Natural killer cell (primary cell): ENCODE measurements around the gene MIF4GD. TPM values are rescaled to one million over a fixed set of nuclear protein-coding genes. Genes with fewer than 3 reads are reported as not detected.
A peak's percentile ranks its signal among the peaks of the same experiment; 100 is the strongest.

Experiments
- ATAC-seq, 3 donors: fragments of 150-1000 bp in 2 of 3; fragments of 200-7000 bp in 1 of 3; cut with Tn5 transposase; 1 replicate in 1 of 3; 2 replicates in 2 of 3; pipeline ENCODE4 v1.10.0; 2021; ENCODE audit warnings: mild to moderate bottlenecking in 2 of 3, moderate library complexity in 2 of 3
- DNase-seq, 2 donors: peaks; one replicate each; pipeline versions ENCODE4 v3.0.0 to v3.0.0-alpha.2; 2013 to 2021; ENCODE audit warnings: mixed read lengths in 1 of 2
- H3K27ac ChIP-seq: one replicate; pipeline ENCODE4 v1.5.1; 2013; ENCODE audit warnings: mild to moderate bottlenecking, low read length
- H3K27me3 ChIP-seq: one replicate; pipeline ENCODE4 v1.6.1; 2013; ENCODE audit warnings: low read length; ENCODE audit not compliant: control insufficient read depth, insufficient read depth
- H3K36me3 ChIP-seq: one replicate; pipeline ENCODE4 v1.6.1; 2013; ENCODE audit warnings: low read length; ENCODE audit not compliant: control insufficient read depth, insufficient read depth
- H3K4me1 ChIP-seq: one replicate; pipeline ENCODE4 v1.6.1; 2013; ENCODE audit warnings: low read length; ENCODE audit not compliant: control insufficient read depth, insufficient read depth
- H3K4me3 ChIP-seq: one replicate; pipeline ENCODE4 v1.5.1; 2013; ENCODE audit warnings: low read length
- H3K9me3 ChIP-seq: one replicate; pipeline ENCODE4 v1.6.1; 2013; ENCODE audit warnings: low read length; ENCODE audit not compliant: control insufficient read depth, insufficient read depth
- H3K27ac Mint-ChIP-seq, 2 donors: one replicate each; pipeline ENCODE4 v1.8.0; 2022; ENCODE audit warnings: mild to moderate bottlenecking in 2 of 2, mixed read lengths in 2 of 2, moderate library complexity in 1 of 2
- H3K27me3 Mint-ChIP-seq, 2 donors: one replicate each; pipeline ENCODE4 v1.8.0; 2022; ENCODE audit warnings: low read depth in 2 of 2, mixed read lengths in 2 of 2
- H3K36me3 Mint-ChIP-seq: one replicate; pipeline ENCODE4 v1.8.0; 2022; ENCODE audit warnings: mixed read lengths
- H3K4me1 Mint-ChIP-seq, 2 donors: one replicate each; pipeline ENCODE4 v1.8.0; 2022; ENCODE audit warnings: mixed read lengths in 2 of 2
- H3K4me3 Mint-ChIP-seq: one replicate; pipeline ENCODE4 v1.8.0; 2022; ENCODE audit warnings: mild to moderate bottlenecking, moderate library complexity, mixed read lengths
- H3K9me3 Mint-ChIP-seq, 2 donors: one replicate each; pipeline ENCODE4 v1.8.0; 2022; ENCODE audit warnings: mixed read lengths in 2 of 2
- WGBS: methylation state at CpG from one replicate; pipeline ENCODE4 v1.1.7; 2013; ENCODE audit warnings: missing lambda C conversion rate; ENCODE audit not compliant: insufficient coverage; 5-methylcytosine and 5-hydroxymethylcytosine counted together
- intact Hi-C: fragments of 100-400 bp; cut with micrococcal nuclease; formaldehyde crosslinking; loops from one replicate; pipeline ENCODE4 v1.14.2; 2022
- total RNA-seq, 4 donors: library from RNA; stranded (reverse); fragments of 120-200 nt in 1 of 4; gene quantifications; one replicate each; pipeline versions ENCODE4 v1.2.3 to v1.2.4, GENCODE V29; 2013 to 2022
- TF ChIP-seq, protein P1 (sequence below): fragments of 200-600 bp; IDR thresholded peaks from one replicate; pipeline ENCODE4 v1.8.0; 2022; ENCODE audit warnings: antibody characterized with exemption

The MIF4GD gene
- total RNA-seq, 3 donors from 2014 or later (not counting 1 experiment from before 2014, with no cell fraction given) = 44.5 to 56.9 (median 50.3) TPM

DNA sequence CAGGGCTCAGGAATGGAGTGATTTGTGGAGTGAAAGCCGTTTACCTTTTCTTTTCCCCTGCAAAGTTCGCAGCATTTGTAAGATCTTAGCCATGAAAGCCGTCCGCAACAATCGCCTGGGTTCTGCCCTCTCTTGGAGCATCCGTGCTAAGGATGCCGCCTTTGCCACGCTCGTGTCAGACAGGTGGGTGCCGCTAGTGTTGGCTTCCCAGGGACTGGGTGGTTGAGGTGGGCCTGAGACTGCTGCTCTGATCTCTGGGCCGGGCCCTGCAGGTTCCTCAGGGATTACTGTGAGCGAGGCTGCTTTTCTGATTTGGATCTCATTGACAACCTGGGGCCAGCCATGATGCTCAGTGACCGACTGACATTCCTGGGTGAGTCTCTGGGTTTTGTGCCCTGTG is 38.2 kb downstream of the MIF4GD start:
- DNase-seq (no peak), ATAC-seq (no peak)
- Mint-ChIP-seq H3K9me3 (no peaks in the 10 kb centered on the region), H3K4me3 (no peak overlapping the region), H3K4me1 (no peaks in the 10 kb centered on the region), H3K36me3 (no peaks in the 10 kb centered on the region), H3K27ac (no peak overlapping the region), H3K27me3 (no peaks in the 10 kb centered on the region)
- Histone ChIP-seq H3K4me3 (no peak overlapping the region), H3K9me3 (no peaks in the 10 kb centered on the region), H3K4me1 (peaks cover 9% of the 10 kb centered on the region), H3K36me3 (peaks cover 75% of the 10 kb centered on the region), H3K27ac (no peak overlapping the region), H3K27me3 (no peaks in the 10 kb centered on the region)
- WGBS = 98% methylated on average over 13 of the region's 13 CpGs
- TF ChIP-seq, protein P1, sequence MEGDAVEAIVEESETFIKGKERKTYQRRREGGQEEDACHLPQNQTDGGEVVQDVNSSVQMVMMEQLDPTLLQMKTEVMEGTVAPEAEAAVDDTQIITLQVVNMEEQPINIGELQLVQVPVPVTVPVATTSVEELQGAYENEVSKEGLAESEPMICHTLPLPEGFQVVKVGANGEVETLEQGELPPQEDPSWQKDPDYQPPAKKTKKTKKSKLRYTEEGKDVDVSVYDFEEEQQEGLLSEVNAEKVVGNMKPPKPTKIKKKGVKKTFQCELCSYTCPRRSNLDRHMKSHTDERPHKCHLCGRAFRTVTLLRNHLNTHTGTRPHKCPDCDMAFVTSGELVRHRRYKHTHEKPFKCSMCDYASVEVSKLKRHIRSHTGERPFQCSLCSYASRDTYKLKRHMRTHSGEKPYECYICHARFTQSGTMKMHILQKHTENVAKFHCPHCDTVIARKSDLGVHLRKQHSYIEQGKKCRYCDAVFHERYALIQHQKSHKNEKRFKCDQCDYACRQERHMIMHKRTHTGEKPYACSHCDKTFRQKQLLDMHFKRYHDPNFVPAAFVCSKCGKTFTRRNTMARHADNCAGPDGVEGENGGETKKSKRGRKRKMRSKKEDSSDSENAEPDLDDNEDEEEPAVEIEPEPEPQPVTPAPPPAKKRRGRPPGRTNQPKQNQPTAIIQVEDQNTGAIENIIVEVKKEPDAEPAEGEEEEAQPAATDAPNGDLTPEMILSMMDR = no peak
- intact Hi-C loops = no loop called here

DNA sequence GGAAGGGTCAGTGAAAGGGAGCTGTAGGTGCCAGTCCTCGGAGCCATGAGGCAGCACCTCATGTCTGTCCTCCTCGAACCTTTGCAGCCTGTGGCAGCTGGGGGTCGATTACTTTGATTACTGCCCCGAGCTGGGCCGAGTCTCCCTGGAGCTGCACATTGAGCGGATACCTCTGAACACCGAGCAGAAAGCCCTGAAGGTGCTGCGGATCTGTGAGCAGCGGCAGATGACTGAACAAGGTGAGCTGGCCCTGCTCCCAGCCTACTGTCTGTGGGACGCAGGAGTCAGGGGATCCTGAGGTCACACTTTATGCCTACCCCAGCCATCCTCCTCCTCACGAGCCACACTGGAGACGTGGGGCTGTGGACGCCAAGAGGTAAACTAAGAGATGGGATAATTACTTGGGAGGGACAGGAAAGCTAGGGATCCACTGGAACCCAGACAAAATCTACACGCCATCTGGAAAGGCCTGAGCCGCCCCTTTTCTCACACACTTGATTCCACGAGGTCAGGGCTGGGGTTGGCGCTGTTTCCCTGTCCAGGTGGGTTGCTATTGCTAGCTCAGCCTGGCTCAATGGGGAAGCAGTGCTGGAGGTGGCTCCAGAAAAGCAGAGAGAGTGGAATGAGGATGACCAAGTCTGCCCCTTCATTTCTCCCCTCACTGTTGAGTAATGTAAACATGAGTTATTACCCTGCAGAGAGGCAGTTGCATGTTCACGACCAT is 39.1 kb downstream of the MIF4GD start:
- Histone ChIP-seq H3K27me3 (no peaks in the 10 kb centered on the region), H3K27ac (no peak overlapping the region), H3K4me3 (no peak overlapping the region), H3K4me1 (peaks cover 9% of the 10 kb centered on the region), H3K9me3 (no peaks in the 10 kb centered on the region), H3K36me3 (peaks cover 67% of the 10 kb centered on the region)
- WGBS = 97% methylated on average over 16 of the region's 18 CpGs
- TF ChIP-seq, protein P1 = no peak
- Mint-ChIP-seq H3K36me3 (no peaks in the 10 kb centered on the region), H3K27ac (no peak overlapping the region), H3K4me3 (no peak overlapping the region), H3K4me1 (no peaks in the 10 kb centered on the region), H3K27me3 (no peaks in the 10 kb centered on the region), H3K9me3 (no peaks in the 10 kb centered on the region)
- intact Hi-C loops = no loop called here
- DNase-seq (no peak), ATAC-seq (no peak)

DNA sequence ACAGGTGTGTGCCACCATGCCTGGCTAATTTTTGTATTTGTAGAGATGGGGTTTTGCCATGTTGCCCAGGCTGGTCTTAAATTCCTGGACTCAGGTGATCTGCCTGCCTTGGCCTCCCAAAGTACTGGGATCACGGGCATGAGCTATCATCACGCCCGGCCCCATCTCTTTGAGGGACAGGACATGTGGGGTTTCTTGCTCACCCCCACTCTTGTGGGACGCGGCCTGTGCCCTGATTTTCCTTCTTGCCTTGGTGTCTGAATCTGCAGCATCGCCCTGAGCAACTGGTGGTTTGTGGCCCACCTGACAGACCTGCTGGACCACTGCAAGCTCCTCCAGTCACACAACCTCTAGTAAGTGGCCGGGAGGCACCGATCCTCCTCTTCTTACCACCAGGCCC is 40.0 kb downstream of the MIF4GD start:
- Mint-ChIP-seq H3K4me3 (no peak overlapping the region), H3K27ac (no peak overlapping the region), H3K9me3 (no peaks in the 10 kb centered on the region), H3K4me1 (no peaks in the 10 kb centered on the region), H3K36me3 (no peaks in the 10 kb centered on the region), H3K27me3 (no peaks in the 10 kb centered on the region)
- DNase-seq = no peak
- H3K4me3 ChIP-seq = no peak overlapping the region
- WGBS = 97% methylated on average over 6 of the region's 8 CpGs
- ATAC-seq = no peak
- TF ChIP-seq, protein P1 = no peak
- no peaks in the 10 kb centered on the region for H3K27me3 ChIP-seq
- H3K9me3 ChIP-seq = no peaks in the 10 kb centered on the region
- intact Hi-C loops = no loop called here
- H3K4me1 ChIP-seq = peaks cover 9% of the 10 kb centered on the region
- peaks cover 67% of the 10 kb centered on the region for H3K36me3 ChIP-seq
- H3K27ac ChIP-seq = no peak overlapping the region

DNA sequence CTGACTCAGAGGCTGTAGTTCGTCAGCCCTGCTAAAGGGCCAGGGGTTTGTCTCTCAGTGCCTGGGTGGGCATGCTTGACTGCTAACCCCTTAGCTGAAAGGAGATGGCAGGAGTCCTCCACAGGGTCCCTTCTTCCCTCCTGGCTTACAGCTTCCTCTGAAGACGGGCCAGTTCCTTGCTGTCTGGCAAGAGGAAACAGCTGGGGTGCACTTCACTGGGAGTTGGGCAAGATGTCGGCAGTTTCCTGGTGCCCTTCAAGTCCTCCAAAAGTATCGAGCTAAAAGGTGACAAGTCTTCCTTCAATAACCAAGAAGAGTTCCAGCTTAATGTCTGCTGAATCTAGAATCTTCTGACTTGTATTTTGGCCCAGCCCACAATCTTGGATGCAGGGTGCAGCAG is 42.2 kb downstream of the MIF4GD start:
- H3K4me1 ChIP-seq = peaks cover 9% of the 10 kb centered on the region
- WGBS = 83% methylated on average over 4 of the region's 4 CpGs
- DNase-seq (no peak), ATAC-seq (no peak)
- no peak overlapping the region for H3K4me3 ChIP-seq
- Mint-ChIP-seq H3K27me3 (no peaks in the 10 kb centered on the region), H3K27ac (peak overlapping the region in 1 of 2 donors; percentile 18), H3K4me3 (no peak overlapping the region), H3K36me3 (no peaks in the 10 kb centered on the region), H3K9me3 (no peaks in the 10 kb centered on the region), H3K4me1 (no peaks in the 10 kb centered on the region)
- intact Hi-C loops = no loop called here
- H3K27me3 ChIP-seq = no peaks in the 10 kb centered on the region
- TF ChIP-seq, protein P1 = no peak
- no peaks in the 10 kb centered on the region for H3K9me3 ChIP-seq
- H3K27ac ChIP-seq = no peak overlapping the region
- peaks cover 67% of the 10 kb centered on the region for H3K36me3 ChIP-seq
